K562 (cell line): ENCODE results near the gene DNAJC1. TPM values are rescaled to one million over a fixed set of nuclear protein-coding genes. Genes with fewer than 3 reads are reported as not detected.

ENCODE experiments used
- ARID1B ChIP-seq: fragments of 450-650 bp; IDR thresholded peaks from 2 replicates; pipeline ENCODE4 v1.6.1; 2016; ENCODE audit warnings: antibody characterized with exemption, mild to moderate bottlenecking, inconsistent platforms
- GATAD2B ChIP-seq: fragments of 450-650 bp; IDR thresholded peaks from 2 replicates; pipeline ENCODE4 v1.6.1; 2017; ENCODE audit warnings: mild to moderate bottlenecking, borderline replicate concordance
- GTF2B ChIP-seq: IDR thresholded peaks from 2 replicates; pipeline ENCODE4 v1.6.1; 2011; ENCODE audit not compliant: insufficient read length; ENCODE audit errors: extremely low read depth
- JUN ChIP-seq, 2 experiments: sonication (generic) in 1 of 2; formaldehyde crosslinking in 1 of 2; IDR thresholded peaks; 2 replicates each; pipeline versions ENCODE4 v1.6.1 to v1.8.0; 2012 to 2022; ENCODE audit warnings: borderline replicate concordance in 2 of 2, mild to moderate bottlenecking in 2 of 2, improper control_type of control experiment in 1 of 2, low read depth in 1 of 2, low read length in 1 of 2, missing genetic modification reagents in 1 of 2
- JUNB ChIP-seq: fragments of 450-650 bp; formaldehyde crosslinking; conservative IDR thresholded peaks from 2 replicates; pipeline ENCODE4 v1.4.0; 2020; ENCODE audit warnings: mild to moderate bottlenecking
- MCM7 ChIP-seq, 2 experiments: fragments of 450-650 bp; IDR thresholded peaks; 2 replicates each; pipeline ENCODE4 v1.6.1; 2016 to 2018
- RBFOX2 ChIP-seq: fragments of 200-400 bp; formaldehyde crosslinking; IDR thresholded peaks from 2 replicates; pipeline ENCODE4 v1.6.1; 2017; ENCODE audit warnings: low read depth, mild to moderate bottlenecking, low read length, moderate library complexity
- SREBF1 ChIP-seq: fragments of 150-350 bp; IDR thresholded peaks from 2 replicates; pipeline ENCODE4 v1.6.1; 2014; ENCODE audit warnings: antibody characterized with exemption, low read depth, low read length, borderline replicate concordance
- TFE3 ChIP-seq: fragments of 450-650 bp; formaldehyde crosslinking; IDR thresholded peaks from 2 replicates; pipeline ENCODE4 v1.4.0; 2020; ENCODE audit warnings: mild to moderate bottlenecking, mixed read lengths
- ZBTB49 ChIP-seq: sonication (generic); formaldehyde crosslinking; IDR thresholded peaks from 2 replicates; pipeline ENCODE4 v1.8.0; 2022; ENCODE audit warnings: missing genetic modification reagents, mild to moderate bottlenecking, borderline replicate concordance
- ZNF124 ChIP-seq: sonication (generic); formaldehyde crosslinking; IDR thresholded peaks from 2 replicates; pipeline ENCODE4 v1.8.1; 2022; ENCODE audit warnings: missing genetic modification reagents
- ZNF146 ChIP-seq: IDR thresholded peaks from one replicate; pipeline ENCODE4 v1.6.1; 2018; ENCODE audit warnings: missing compliant biosample characterization; ENCODE audit not compliant: unreplicated experiment
- ZNF197 ChIP-seq: fragments of 200-800 bp; sonication (Bioruptor generic); IDR thresholded peaks from 2 replicates; pipeline ENCODE4 v1.6.1; 2016; ENCODE audit warnings: low read depth, missing genetic modification characterization, missing compliant biosample characterization
- ZNF512 ChIP-seq: IDR thresholded peaks from 2 replicates; pipeline ENCODE4 v1.6.1; 2016; ENCODE audit warnings: missing genetic modification characterization, missing compliant biosample characterization
- polyA plus RNA-seq, 8 experiments: library from polyadenylated mRNA; depleted of rRNA in 4 of 8; stranded (reverse) in 5 of 8; unstranded in 3 of 8; fragments of >200 nt; fragmentation: Nextera tagmentation in 2 of 8; fragmentation: Illumina TruSeq in 1 of 8; extraction: Ambion mirVana in 2 of 8; extraction: Trizol in 1 of 8; gene quantifications; 2 replicates each; pipeline versions ENCODE4 v1.2.1 to v1.2.3, GENCODE V29; 2011 to 2014; ENCODE audit warnings: inconsistent platforms in 1 of 8, missing spikeins in 1 of 8
- total RNA-seq, 7 experiments: library from RNA; depleted of rRNA in 6 of 7; stranded (reverse); fragments of >200 nt in 6 of 7; fragmentation: Illumina TruSeq in 2 of 7; extraction: Trizol in 2 of 7; gene quantifications; 2 replicates each; pipeline versions ENCODE4 v1.2.1 to v1.2.3, GENCODE V29; 2011 to 2021; ENCODE audit warnings: low replicate concordance in 1 of 7

Gene DNAJC1
- total and polyA plus RNA-seq, 9 of the 15 experiments (the other 6 are each of a cell fraction or from before 2014, with no cell fraction given), result 5.4 to 77.6 (median 40.3) TPM

- TF ChIP-seq TFE3 (CRISPR knock-in tag) (no peak), ZBTB49 (CRISPR knock-in tag) (no peak), ZNF512 (tag) (no peak), GTF2B (no peak), RBFOX2 (no peak), ARID1B (no peak), GATAD2B (no peak), ZNF146 (CRISPR knock-in tag) (no peak), ZNF124 (no peak), MCM7 (IDR thresholded peaks at IDR 0.05) (no peak), ZNF197 (CRISPR knock-in tag) (no peak), JUNB (CRISPR knock-in tag) (no peak), SREBF1 (no peak), JUN (IDR thresholded peaks at IDR 0.05; ENCODE audit: borderline replicate concordance, low read depth, low read length) (no peak), JUN (CRISPR knock-in tag; IDR thresholded peaks at IDR 0.05; ENCODE audit: borderline replicate concordance) (no peak)
Observed at GRCh38 chr10:21764466-21765189, 238.9 kb downstream of the DNAJC1 start (continued).
